GM19239 (cell line): ENCODE results near the gene ANO10.

ENCODE experiments used
- DNase-seq: peaks from one replicate; pipeline ENCODE4 v3.0.0; 2011; ENCODE audit warnings: low spot score; ENCODE audit not compliant: insufficient read length
- FAIRE-seq: peaks from 2 replicates; lab custom pipeline; 2011; peaks lifted over from hg19 to GRCh38; lab: Jason Lieb, UNC

Gene ANO10

GRCh38 chr3:43390255-43390588 is 231.6 kb downstream of the ANO10 start:
- FAIRE-seq: no peak

GRCh38 chr3:43389388-43390254 is 232.2 kb downstream of the ANO10 start:
- FAIRE-seq (no peak), DNase-seq (peak; percentile 19)

More at GRCh38 chr3:43390255-43390588, 231.6 kb downstream of the ANO10 start:
- no peak for DNase-seq

- FAIRE-seq (no peak), DNase-seq (no peak)
Observed at GRCh38 chr3:43388915-43389314, 232.9 kb downstream of the ANO10 start.

- no peak for FAIRE-seq
Observed at GRCh38 chr3:43388175-43388574, 233.6 kb downstream of the ANO10 start.

GRCh38 chr3:43379343-43379742 is 242.5 kb downstream of the ANO10 start:
- FAIRE-seq: no peak
- DNase-seq: no peak

More at GRCh38 chr3:43388175-43388574, 233.6 kb downstream of the ANO10 start:
- DNase-seq: no peak

GRCh38 chr3:43378066-43378935 is 243.5 kb downstream of the ANO10 start:
- peak; percentile 77 for DNase-seq
- peak; percentile 14 for FAIRE-seq

- no peak for FAIRE-seq
Observed at GRCh38 chr3:43373560-43373928, 248.3 kb downstream of the ANO10 start.

GRCh38 chr3:43372809-43373559 is 248.8 kb downstream of the ANO10 start:
- FAIRE-seq: no peak
- DNase-seq: no peak

More at GRCh38 chr3:43373560-43373928, 248.3 kb downstream of the ANO10 start:
- DNase-seq: no peak

- FAIRE-seq (no peak), DNase-seq (no peak)
Observed at GRCh38 chr3:43372007-43372740, 249.6 kb downstream of the ANO10 start.

- FAIRE-seq: no peak
- no peak for DNase-seq
Observed at GRCh38 chr3:43371494-43371893, 250.3 kb downstream of the ANO10 start.

GRCh38 chr3:43370293-43370980 is 251.4 kb downstream of the ANO10 start:
- DNase-seq: no peak
- no peak for FAIRE-seq

- no peak for FAIRE-seq
- DNase-seq: no peak
Observed at GRCh38 chr3:43369404-43370292, 252.2 kb downstream of the ANO10 start.

- DNase-seq: no peak
- FAIRE-seq: no peak
Observed at GRCh38 chr3:43366885-43367284, 254.9 kb downstream of the ANO10 start.

GRCh38 chr3:43366481-43366880 is 255.3 kb downstream of the ANO10 start:
- FAIRE-seq (no peak), DNase-seq (no peak)

- no peak for DNase-seq
- FAIRE-seq: no peak
Observed at GRCh38 chr3:43365601-43366305, 256.1 kb downstream of the ANO10 start.

- FAIRE-seq: no peak
- DNase-seq: no peak
Observed at GRCh38 chr3:43364926-43365325, 256.9 kb downstream of the ANO10 start.

GRCh38 chr3:43364494-43364893 is 257.3 kb downstream of the ANO10 start:
- no peak for FAIRE-seq
- no peak for DNase-seq
